SU-DHL-6 (cell line): ENCODE results near the gene LSM2.

Experiments used
- H2AFZ ChIP-seq: fragments of 200-600 bp; sonication (generic); 2 replicates; pipeline ENCODE4 v1.6.1; 2014; ENCODE audit warnings: low read depth, mild to moderate bottlenecking, moderate library complexity, mixed read lengths, antibody characterized with exemption, low read length; ENCODE audit not compliant: severe bottlenecking
- H3F3A ChIP-seq: fragments of 200-600 bp; shearing (Covaris generic); 2 replicates; pipeline ENCODE4 v1.6.0; 2016; ENCODE audit warnings: antibody characterized with exemption, mild to moderate bottlenecking; ENCODE audit not compliant: insufficient read depth
- H3K27ac ChIP-seq: fragments of 200-600 bp; sonication (generic); 2 replicates; pipeline ENCODE4 v1.5.1; 2016; ENCODE audit warnings: low read depth, mild to moderate bottlenecking, low read length, moderate library complexity, mixed read lengths
- H3K27me3 ChIP-seq: fragments of 200-600 bp; sonication (generic), shearing (Covaris generic); 2 replicates; pipeline ENCODE4 v1.6.0; 2014; ENCODE audit warnings: mild to moderate bottlenecking, low read length
- H3K36me3 ChIP-seq: fragments of 200-600 bp; sonication (generic); 2 replicates; pipeline ENCODE4 v1.6.1; 2014; ENCODE audit warnings: mild to moderate bottlenecking, low read length, mixed read lengths
- H3K4me2 ChIP-seq: fragments of 300-600, 200-600 bp; shearing (Covaris generic), sonication (generic); 2 replicates; pipeline ENCODE4 v1.6.0; 2014; ENCODE audit warnings: low read length, low read depth, mild to moderate bottlenecking; ENCODE audit not compliant: poor library complexity, severe bottlenecking
- H3K4me3 ChIP-seq: fragments of 200-600 bp; sonication (generic); 2 replicates; pipeline ENCODE4 v1.5.1; 2014; ENCODE audit warnings: antibody characterized with exemption, low read length, mild to moderate bottlenecking, mixed read lengths; ENCODE audit not compliant: insufficient read depth, poor library complexity, severe bottlenecking
- H3K79me2 ChIP-seq: fragments of 200-600 bp; sonication (generic); 2 replicates; pipeline ENCODE4 v1.6.1; 2014; ENCODE audit warnings: mild to moderate bottlenecking, low read length, moderate library complexity; ENCODE audit not compliant: insufficient read depth
- H3K9ac ChIP-seq: fragments of 200-600 bp; sonication (generic); 2 replicates; pipeline ENCODE4 v1.7.0; 2014; ENCODE audit warnings: mild to moderate bottlenecking, low read length
- H3K9me2 ChIP-seq: fragments of 200-600 bp; sonication (generic); replicated peaks from 2 replicates; pipeline ENCODE4 v1.6.1; 2014; ENCODE audit warnings: low read length; ENCODE audit not compliant: insufficient read depth
- H3K9me3 ChIP-seq: fragments of 200-600 bp; sonication (generic); 2 replicates; pipeline ENCODE4 v1.6.1; 2014; ENCODE audit warnings: low read length, mixed read lengths; ENCODE audit not compliant: insufficient read depth
- H4K20me1 ChIP-seq: fragments of 200-600 bp; sonication (generic); 2 replicates; pipeline ENCODE4 v1.6.1; 2014; ENCODE audit warnings: low read depth, mild to moderate bottlenecking, antibody characterized with exemption, low read length, moderate library complexity, mixed read lengths
- EZH2phosphoT487 ChIP-seq: fragments of 200-600 bp; sonication (generic), shearing (Covaris generic); conservative IDR thresholded peaks from 2 replicates; pipeline ENCODE4 v1.6.1; 2018; ENCODE audit warnings: mild to moderate bottlenecking, antibody characterized with exemption, low read length, moderate library complexity, mixed read lengths
- TF ChIP-seq, protein P1 (sequence below): fragments of 200-600 bp; sonication (generic); IDR thresholded peaks from one replicate; pipeline ENCODE4 v1.5.1; 2017; ENCODE audit warnings: antibody characterized with exemption, mild to moderate bottlenecking, low read length, moderate library complexity; ENCODE audit not compliant: insufficient read depth, poor library complexity, severe bottlenecking

LSM2 gene

DNA sequence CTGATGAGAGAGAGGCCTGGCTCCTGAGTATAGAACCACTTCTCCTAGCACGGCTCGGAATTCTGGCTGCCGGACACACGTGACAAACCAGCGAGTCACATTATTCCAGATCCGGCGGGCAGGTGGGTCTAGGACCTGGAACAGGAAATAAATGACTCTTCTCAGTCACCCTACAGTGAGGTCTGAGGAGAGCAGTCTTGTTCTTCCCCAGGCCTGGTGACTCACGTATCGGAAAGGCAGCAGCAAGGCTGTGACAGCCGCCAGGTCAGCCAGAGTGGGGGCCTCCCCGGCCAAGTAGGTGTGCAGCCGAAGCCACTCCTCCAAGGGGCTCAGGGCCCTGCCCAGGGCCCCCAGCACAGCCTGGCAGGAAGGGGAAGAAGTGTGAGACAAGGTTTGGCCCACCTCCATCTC lies 14.0 kb downstream of the LSM2 start:
- Histone ChIP-seq H3K4me2 (peak overlapping the region; percentile 2), H3K9me2 (no peaks in the 10 kb centered on the region), H3K9ac (no peak overlapping the region; the same call in 1 of the 2 replicates), H2AFZ (no peak overlapping the region), H3K27ac (0 out of 2 replicates have a peak overlapping the region, but pooled peaks have one; percentile 2), H3K4me3 (no peak overlapping the region), H4K20me1 (peaks cover 4% of the 10 kb centered on the region; the same call in 1 of the 2 replicates), H3K36me3 (peaks cover 20% of the 10 kb centered on the region), H3K9me3 (no peaks in the 10 kb centered on the region), H3K79me2 (peaks cover 32% of the 10 kb centered on the region), H3F3A (peaks cover 52% of the 10 kb centered on the region), H3K27me3 (no peaks in the 10 kb centered on the region)
- TF ChIP-seq EZH2phosphoT487 = no peak
- TF ChIP-seq, protein P1, sequence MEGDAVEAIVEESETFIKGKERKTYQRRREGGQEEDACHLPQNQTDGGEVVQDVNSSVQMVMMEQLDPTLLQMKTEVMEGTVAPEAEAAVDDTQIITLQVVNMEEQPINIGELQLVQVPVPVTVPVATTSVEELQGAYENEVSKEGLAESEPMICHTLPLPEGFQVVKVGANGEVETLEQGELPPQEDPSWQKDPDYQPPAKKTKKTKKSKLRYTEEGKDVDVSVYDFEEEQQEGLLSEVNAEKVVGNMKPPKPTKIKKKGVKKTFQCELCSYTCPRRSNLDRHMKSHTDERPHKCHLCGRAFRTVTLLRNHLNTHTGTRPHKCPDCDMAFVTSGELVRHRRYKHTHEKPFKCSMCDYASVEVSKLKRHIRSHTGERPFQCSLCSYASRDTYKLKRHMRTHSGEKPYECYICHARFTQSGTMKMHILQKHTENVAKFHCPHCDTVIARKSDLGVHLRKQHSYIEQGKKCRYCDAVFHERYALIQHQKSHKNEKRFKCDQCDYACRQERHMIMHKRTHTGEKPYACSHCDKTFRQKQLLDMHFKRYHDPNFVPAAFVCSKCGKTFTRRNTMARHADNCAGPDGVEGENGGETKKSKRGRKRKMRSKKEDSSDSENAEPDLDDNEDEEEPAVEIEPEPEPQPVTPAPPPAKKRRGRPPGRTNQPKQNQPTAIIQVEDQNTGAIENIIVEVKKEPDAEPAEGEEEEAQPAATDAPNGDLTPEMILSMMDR = no peak

- Histone ChIP-seq H2AFZ (no peak overlapping the region), H3K9me3 (no peaks in the 10 kb centered on the region), H3K9me2 (no peaks in the 10 kb centered on the region), H3K27me3 (no peaks in the 10 kb centered on the region), H3K36me3 (peaks cover 20% of the 10 kb centered on the region), H3K9ac (no peak overlapping the region), H4K20me1 (peaks cover 4% of the 10 kb centered on the region; the same call in 1 of the 2 replicates), H3K79me2 (peaks cover 32% of the 10 kb centered on the region), H3K27ac (no peak overlapping the region), H3K4me3 (no peak overlapping the region), H3F3A (peaks cover 44% of the 10 kb centered on the region), H3K4me2 (no peak overlapping the region)
- TF ChIP-seq, protein P1 = no peak
- TF ChIP-seq EZH2phosphoT487 = no peak
These were observed 14.7 kb downstream of the LSM2 start for GRCh38 chr6:31792090-31792374.

- Histone ChIP-seq H3F3A (peaks cover 39% of the 10 kb centered on the region), H3K27ac (no peak overlapping the region), H2AFZ (no peak overlapping the region), H3K36me3 (peaks cover 24% of the 10 kb centered on the region), H4K20me1 (peaks cover 4% of the 10 kb centered on the region; the same call in 1 of the 2 replicates), H3K9me3 (no peaks in the 10 kb centered on the region), H3K9me2 (no peaks in the 10 kb centered on the region), H3K27me3 (no peaks in the 10 kb centered on the region), H3K79me2 (peaks cover 32% of the 10 kb centered on the region), H3K4me3 (no peak overlapping the region), H3K4me2 (no peak overlapping the region), H3K9ac (no peak overlapping the region)
- TF ChIP-seq, protein P1 = peak; percentile 85
- TF ChIP-seq EZH2phosphoT487 = no peak
These were observed 15.3 kb downstream of the LSM2 start for GRCh38 chr6:31791324-31792089.
